Measurements from ENCODE around the gene GFRA1. TPM values are rescaled to one million over a fixed set of nuclear protein-coding genes. Genes with fewer than 3 reads are reported as not detected.

GFRA1 gene
- total and polyA plus RNA-seq, 8 donors = 1.9 to 3.5 (median 2.8) TPM

DNA sequence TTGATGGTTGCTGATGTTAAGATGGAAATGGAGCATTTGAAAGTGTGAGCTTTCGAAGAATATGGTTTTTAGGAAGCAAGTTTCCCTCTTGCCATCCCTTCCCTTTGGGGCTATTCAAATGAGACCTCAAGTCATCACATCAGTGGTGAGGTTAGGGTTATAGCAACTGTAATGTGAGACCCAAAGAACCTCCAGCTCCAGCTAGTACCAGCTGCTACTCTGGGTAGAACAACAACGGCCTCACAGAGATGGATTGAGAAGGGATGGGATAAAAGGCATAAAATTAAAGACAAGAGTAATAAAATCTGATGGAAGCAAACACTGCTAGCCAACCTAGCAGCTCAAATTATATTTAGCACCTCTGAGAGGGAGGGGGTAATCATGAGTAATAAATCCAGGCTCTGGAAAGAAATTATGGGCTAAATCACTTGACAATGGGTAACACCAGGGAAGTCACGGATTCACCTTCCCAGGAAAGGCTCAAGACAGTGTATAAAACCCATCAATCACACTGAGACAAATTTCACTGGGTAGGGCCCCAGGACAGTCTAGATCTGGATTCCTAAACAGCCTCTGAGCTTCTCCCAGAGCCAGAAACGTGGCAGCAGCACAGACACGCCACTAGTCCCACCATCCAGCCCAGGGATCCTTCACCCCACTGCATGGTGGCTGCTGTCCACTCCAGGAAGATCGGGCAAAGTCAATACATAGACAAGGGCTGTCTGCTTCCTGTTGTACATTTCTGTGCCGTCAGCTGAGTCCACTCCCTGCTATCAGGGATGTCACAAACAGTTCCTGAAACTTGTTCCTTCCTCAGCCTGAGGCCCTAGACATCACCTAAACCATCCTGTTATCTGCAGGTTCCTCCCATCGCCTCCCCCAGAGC lies 151.1 kb downstream of the GFRA1 start:
- H3K27me3 ChIP-seq = no peaks in the 10 kb centered on the region
- no peaks in the 10 kb centered on the region for H3K4me1 ChIP-seq
- H3K36me3 ChIP-seq = no peaks in the 10 kb centered on the region
- no peak for ATAC-seq
- TF ChIP-seq, protein P1, sequence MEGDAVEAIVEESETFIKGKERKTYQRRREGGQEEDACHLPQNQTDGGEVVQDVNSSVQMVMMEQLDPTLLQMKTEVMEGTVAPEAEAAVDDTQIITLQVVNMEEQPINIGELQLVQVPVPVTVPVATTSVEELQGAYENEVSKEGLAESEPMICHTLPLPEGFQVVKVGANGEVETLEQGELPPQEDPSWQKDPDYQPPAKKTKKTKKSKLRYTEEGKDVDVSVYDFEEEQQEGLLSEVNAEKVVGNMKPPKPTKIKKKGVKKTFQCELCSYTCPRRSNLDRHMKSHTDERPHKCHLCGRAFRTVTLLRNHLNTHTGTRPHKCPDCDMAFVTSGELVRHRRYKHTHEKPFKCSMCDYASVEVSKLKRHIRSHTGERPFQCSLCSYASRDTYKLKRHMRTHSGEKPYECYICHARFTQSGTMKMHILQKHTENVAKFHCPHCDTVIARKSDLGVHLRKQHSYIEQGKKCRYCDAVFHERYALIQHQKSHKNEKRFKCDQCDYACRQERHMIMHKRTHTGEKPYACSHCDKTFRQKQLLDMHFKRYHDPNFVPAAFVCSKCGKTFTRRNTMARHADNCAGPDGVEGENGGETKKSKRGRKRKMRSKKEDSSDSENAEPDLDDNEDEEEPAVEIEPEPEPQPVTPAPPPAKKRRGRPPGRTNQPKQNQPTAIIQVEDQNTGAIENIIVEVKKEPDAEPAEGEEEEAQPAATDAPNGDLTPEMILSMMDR (IDR thresholded peaks at IDR 0.05) = no peak
- no peak overlapping the region for H3K4me3 ChIP-seq
- peaks cover 0 to 2% of the 10 kb centered on the region in 2 donors for H3K9me3 ChIP-seq
- no peak for DNase-seq
- intact Hi-C loops (cut with DNase I) = no loop called here
- no peak overlapping the region for H3K27ac ChIP-seq

DNA sequence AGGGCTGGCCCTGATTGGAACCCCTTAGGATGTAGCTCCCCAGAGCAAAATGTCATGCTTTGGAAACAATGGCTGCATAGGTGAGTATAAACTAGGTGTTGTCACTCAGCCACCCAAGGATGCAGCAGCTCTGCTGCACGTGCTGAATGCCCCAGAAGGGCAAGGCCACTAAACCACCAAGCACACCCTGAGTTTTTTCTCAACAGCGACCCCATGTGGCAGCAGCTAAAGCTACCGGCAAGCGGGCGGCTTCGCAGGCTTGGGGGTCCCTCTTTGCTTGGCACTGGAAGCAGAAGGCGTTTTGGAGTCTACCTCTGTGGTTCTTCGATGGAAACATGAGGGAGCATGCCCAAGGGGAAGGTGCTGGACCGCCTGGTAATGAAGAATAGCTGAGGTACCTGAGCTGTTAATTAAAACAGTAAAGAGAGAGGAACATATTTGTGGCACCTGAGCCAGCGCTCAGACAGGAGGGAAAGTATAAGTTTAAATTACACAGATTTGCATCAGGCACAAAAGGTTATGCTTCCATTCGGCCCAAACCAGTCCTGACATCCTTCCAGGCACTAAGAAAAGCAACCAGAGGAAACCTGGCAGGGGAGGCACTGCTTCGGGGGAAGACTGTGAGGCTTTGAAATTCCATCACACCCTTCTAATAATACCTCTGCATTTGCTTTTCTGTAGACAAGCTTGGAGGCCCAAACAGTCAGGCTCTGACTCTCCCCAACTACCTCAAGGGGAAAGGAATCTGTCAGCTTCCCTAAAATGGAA lies 152.1 kb downstream of the GFRA1 start:
- H3K4me3 ChIP-seq = no peak overlapping the region
- no peaks in the 10 kb centered on the region for H3K36me3 ChIP-seq
- intact Hi-C loops (cut with DNase I) = no loop called here
- H3K9me3 ChIP-seq = peaks cover 0 to 2% of the 10 kb centered on the region in 2 donors
- H3K27me3 ChIP-seq = no peaks in the 10 kb centered on the region
- TF ChIP-seq, protein P1 (IDR thresholded peaks at IDR 0.05) = no peak
- H3K27ac ChIP-seq = no peak overlapping the region
- no peak for DNase-seq
- no peak for ATAC-seq
- H3K4me1 ChIP-seq = no peaks in the 10 kb centered on the region

GRCh38 chr10:116118847-116119246 lies 154.2 kb downstream of the GFRA1 start:
- no peak for DNase-seq
- TF ChIP-seq, protein P1 (IDR thresholded peaks at IDR 0.05) = no peak
- intact Hi-C loops (cut with DNase I) = no loop called here

GRCh38 chr10:116115797-116116196 lies 157.2 kb downstream of the GFRA1 start:
- Histone ChIP-seq H3K4me3 (no peak overlapping the region), H3K36me3 (no peaks in the 10 kb centered on the region), H3K27me3 (no peaks in the 10 kb centered on the region), H3K27ac (no peak overlapping the region), H3K4me1 (no peaks in the 10 kb centered on the region), H3K9me3 (peaks cover 0 to 4% of the 10 kb centered on the region in 2 donors)
- TF ChIP-seq, protein P1 (IDR thresholded peaks at IDR 0.05) = no peak
- no peak for DNase-seq
- no peak for ATAC-seq
- intact Hi-C loops (cut with DNase I) = no loop called here

More at GRCh38 chr10:116118847-116119246, 154.2 kb downstream of the GFRA1 start:
- no peaks in the 10 kb centered on the region for H3K4me1 ChIP-seq
- H3K4me3 ChIP-seq = no peak overlapping the region
- H3K9me3 ChIP-seq = peaks cover 0 to 2% of the 10 kb centered on the region in 2 donors
- no peak for ATAC-seq
- H3K36me3 ChIP-seq = no peaks in the 10 kb centered on the region
- no peak overlapping the region for H3K27ac ChIP-seq
- H3K27me3 ChIP-seq = no peaks in the 10 kb centered on the region

All from left lung (tissue), 10 donors.